Stimulated activated CD4-positive, alpha-beta T cell treated with anti-CD3 and anti-CD28 coated beads, Interleukin-12 subunit alpha, Interleukin-12 subunit beta, amount 100 ng/mL, for 4 hours (primary cell): Measurements from ENCODE around the gene ITGA4.

Experiments
- DNase-seq: peaks from one replicate; pipeline ENCODE4 v3.0.0-alpha.2; 2020

Gene ITGA4

GRCh38 chr2:181459621-181460021, 2.4 kb downstream of the ITGA4 start:
- no peak for DNase-seq

- peak; percentile 1 for DNase-seq
Measured at GRCh38 chr2:181461056-181461997, 4.1 kb downstream of the ITGA4 start.

- DNase-seq, result no peak
Measured at GRCh38 chr2:181462033-181462432, 4.8 kb downstream of the ITGA4 start.

- DNase-seq, result no peak
Measured at GRCh38 chr2:181463588-181463987, 6.4 kb downstream of the ITGA4 start.

GRCh38 chr2:181464966-181465365, 7.8 kb downstream of the ITGA4 start:
- no peak for DNase-seq

- DNase-seq, result no peak
Measured at GRCh38 chr2:181465676-181466375, 8.6 kb downstream of the ITGA4 start.

- peak; percentile 77 for DNase-seq
Measured at GRCh38 chr2:181466661-181467576, 9.7 kb downstream of the ITGA4 start.

GRCh38 chr2:181467966-181468707, 11.0 kb downstream of the ITGA4 start:
- DNase-seq, result no peak

GRCh38 chr2:181468811-181469210, 11.6 kb downstream of the ITGA4 start:
- DNase-seq, result no peak

- DNase-seq, result no peak
Measured at GRCh38 chr2:181471226-181471625, 14.0 kb downstream of the ITGA4 start.

GRCh38 chr2:181471783-181472182, 14.6 kb downstream of the ITGA4 start:
- no peak for DNase-seq

GRCh38 chr2:181472990-181473389, 15.8 kb downstream of the ITGA4 start:
- DNase-seq, result no peak

GRCh38 chr2:181474222-181474881, 17.2 kb downstream of the ITGA4 start:
- DNase-seq, result no peak

- no peak for DNase-seq
Measured at GRCh38 chr2:181483211-181483610, 26.0 kb downstream of the ITGA4 start.

- no peak for DNase-seq
Measured at GRCh38 chr2:181483876-181484275, 26.7 kb downstream of the ITGA4 start.

- no peak for DNase-seq
Measured at GRCh38 chr2:181484851-181485637, 27.9 kb downstream of the ITGA4 start.

- no peak for DNase-seq
Measured at GRCh38 chr2:181485638-181485946, 28.4 kb downstream of the ITGA4 start.

GRCh38 chr2:181499231-181499630, 42.0 kb downstream of the ITGA4 start:
- DNase-seq, result no peak

GRCh38 chr2:181500201-181500600, 43.0 kb downstream of the ITGA4 start:
- no peak for DNase-seq

- no peak for DNase-seq
Measured at GRCh38 chr2:181515719-181516118, 58.5 kb downstream of the ITGA4 start.

- DNase-seq, result no peak
Measured at GRCh38 chr2:181516992-181517391, 59.8 kb downstream of the ITGA4 start.
